Right lung (tissue), 5 donors: ENCODE measurements around the gene HOXA13. TPM values are rescaled to one million over a fixed set of nuclear protein-coding genes. Genes with fewer than 3 reads are reported as not detected.

Experiments
- DNase-seq, 2 donors: peaks; one replicate each; pipeline ENCODE4 v3.0.0-alpha.2; 2013
- polyA plus RNA-seq, 5 donors: library from polyadenylated mRNA; unstranded; fragments of 120-200 nt; gene quantifications; one replicate each; pipeline versions ENCODE4 v1.2.1 to v1.2.3, GENCODE V29; 2013; ENCODE audit warnings: inconsistent platforms in 1 of 5, low replicate concordance in 1 of 5; ENCODE audit not compliant: insufficient read length in 5 of 5, insufficient read depth in 1 of 5

HOXA13 gene
- polyA plus RNA-seq, 5 donors, result 0.06 TPM; not detected in 4

GRCh38 chr7:27181795-27182275, 18.1 kb downstream of the HOXA13 start:
- DNase-seq, result no peak

DNA sequence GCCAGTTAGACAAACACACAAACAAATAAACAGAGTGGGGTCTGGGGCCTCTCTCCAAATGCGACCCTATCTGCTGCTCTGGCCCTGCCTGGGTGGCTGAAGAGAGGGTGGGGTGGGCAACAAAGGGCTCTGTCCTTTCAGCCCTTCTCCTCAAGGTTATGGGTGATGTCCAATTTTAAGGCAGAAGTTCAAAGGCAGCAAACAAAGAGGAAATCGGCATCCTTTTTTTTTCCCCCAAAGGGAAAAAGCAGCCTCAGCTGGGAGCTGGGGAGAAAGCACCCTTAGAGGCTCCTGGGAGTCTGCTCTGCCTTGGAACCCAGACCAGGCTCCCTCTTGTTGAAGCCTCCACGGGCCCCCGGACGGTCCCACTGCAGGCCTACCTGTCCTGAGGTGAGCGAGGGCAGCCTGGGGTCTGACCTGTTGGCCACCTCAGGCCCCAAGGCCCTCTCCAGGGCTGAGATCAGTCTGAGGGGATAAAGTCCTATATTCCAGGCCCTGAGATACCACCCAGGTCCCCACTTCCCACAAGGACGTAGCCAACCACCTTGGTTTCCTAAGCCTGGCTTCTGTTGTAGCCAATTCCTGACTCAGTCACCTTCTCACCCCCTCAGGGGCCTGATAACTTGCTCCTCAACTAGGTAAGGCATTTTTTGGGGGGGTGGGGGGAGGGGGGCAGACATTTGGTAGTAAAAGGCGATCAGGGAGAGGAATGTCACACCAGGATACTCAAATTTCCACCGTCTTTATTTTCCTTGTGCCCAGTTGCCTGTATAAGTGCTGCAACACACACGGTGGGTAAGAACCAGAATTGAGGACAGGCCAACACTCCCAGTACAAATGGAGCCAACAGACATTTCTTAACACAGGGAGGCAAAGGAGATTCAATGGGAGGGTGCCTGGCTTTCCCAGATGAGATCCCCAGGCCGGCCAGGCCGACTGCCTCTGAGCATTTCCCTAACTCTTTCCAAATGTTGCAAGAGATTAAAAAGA, 19.2 kb downstream of the HOXA13 start:
- DNase-seq, result no peak

DNA sequence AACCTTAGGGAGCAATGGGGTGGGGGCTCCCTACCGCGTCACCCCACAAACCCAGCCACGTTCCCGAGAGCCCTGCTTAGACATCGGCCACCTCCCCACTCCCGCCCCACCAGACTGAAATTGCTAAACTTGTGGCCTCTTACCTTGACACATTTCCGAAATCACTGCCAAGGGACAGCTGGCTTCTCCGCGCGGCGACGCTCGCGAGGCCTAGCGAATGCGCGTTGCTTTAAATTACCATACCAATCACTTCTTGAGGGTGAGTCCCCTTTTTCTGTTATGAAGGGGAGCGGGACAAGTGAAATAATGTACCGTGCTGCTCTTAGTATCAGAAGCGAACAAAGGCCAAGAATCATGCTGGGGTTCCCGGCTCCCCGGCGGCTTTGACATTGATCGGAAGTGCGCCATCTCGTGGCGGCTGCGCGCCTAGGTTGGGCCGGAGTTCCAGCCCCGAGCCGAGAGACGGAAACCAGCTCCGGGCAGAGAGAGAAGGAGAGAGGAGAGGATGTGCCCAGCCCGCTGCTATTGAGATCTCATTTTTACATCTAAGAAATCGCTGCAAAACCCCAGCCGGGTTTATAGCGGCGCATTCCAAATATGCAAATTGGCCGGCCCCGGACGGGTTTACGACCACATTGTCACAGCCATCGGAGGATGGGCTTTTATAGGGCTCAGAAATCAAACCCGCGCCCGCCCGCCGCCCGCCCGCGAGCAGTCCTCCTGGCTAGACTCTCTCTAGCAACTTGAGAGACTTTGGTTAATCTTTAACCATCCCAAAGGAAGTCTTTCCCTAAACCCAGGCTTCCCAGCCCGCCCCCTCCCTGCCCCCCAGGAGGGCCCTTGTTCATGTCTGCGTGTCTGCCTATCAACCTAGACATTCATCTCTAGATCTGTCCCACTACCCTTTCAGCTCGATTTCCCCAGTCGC, 20.1 kb downstream of the HOXA13 start:
- DNase-seq, result peak; percentile 69 to 71

GRCh38 chr7:27179030-27179429, 20.9 kb downstream of the HOXA13 start:
- no peak for DNase-seq

- no peak for DNase-seq
Observed at GRCh38 chr7:27178366-27178765, 21.5 kb downstream of the HOXA13 start.

DNA sequence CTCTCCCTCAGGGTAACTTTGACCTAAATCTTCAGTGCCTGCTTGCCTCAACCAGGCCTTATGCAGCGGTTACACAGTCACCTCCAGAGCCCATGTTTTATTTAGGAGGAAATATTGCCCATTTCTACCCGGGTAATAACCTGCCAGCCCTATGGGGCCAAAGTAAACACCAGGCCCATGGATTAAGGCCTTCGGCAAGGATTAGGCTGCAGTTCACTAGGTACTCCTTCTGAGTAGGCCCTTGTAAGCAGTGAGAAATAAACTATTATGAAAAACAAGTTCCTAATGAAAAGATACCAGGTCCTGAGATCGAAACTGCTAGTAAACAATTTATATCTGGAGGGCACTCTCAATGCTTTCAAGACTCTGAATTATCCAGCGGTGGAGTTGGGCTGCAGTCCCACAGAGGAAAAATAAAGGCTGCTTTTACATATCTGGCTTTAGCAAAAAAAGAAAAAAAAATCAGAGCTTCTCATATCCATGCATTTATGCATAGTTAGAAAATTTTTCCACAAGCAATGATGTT, 22.0 kb downstream of the HOXA13 start:
- DNase-seq, result no peak

DNA sequence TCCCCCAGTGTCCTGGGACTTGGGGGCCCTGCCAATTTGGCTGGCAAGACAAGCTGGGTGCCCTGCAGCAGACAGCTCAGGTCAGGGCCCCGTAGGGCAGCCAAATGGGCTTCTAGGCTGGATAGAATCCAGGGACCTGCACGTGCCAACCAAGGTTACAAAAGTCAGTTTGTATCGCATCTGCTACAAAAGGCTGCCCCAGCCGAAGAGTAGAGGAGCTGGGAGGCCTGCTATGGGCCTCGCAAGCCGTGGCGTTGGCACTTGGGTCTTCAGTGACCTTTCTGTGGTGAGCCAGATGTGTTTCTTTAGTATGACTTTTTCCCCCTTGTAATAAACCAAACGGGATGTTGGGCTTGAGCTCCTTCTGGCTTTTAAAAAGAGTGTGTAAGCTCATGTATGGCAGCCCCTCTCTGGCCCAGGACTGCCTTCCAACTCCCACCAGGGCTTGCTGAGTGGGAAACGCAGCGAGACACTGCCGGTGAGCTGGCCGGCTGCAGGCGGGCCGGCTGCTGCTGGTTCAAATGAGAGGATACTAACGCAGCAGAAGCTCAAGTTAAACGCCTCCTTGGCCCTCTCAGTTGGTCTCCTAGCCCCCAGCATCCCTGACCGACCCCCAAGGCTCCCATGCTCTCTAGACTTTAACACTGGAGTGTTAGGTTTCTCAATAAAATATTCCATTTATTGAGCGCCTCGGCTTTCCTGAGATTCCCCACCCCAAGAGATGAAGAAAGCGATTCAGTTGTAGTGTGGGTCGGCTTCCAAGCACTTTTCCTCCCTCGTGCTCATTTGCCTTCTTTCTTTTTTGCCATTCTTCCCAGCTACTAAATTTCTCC, 22.7 kb downstream of the HOXA13 start:
- DNase-seq, result no peak

DNA sequence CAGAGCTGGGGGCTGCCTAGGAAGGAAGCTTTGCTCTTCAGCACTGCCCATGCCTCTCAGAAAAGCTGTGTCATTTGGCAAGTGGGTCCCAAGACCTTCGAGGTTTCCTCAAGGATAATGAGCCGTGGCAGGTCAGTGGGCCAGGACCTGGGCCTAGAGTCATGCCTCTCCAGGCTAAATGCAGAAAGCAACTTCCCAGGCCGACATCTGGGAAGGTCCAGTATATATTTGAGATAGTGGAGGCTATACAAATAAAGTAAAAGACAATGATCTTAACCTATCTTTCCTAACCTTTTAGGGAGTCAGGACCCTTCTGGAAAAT, 23.4 kb downstream of the HOXA13 start:
- no peak for DNase-seq

DNA sequence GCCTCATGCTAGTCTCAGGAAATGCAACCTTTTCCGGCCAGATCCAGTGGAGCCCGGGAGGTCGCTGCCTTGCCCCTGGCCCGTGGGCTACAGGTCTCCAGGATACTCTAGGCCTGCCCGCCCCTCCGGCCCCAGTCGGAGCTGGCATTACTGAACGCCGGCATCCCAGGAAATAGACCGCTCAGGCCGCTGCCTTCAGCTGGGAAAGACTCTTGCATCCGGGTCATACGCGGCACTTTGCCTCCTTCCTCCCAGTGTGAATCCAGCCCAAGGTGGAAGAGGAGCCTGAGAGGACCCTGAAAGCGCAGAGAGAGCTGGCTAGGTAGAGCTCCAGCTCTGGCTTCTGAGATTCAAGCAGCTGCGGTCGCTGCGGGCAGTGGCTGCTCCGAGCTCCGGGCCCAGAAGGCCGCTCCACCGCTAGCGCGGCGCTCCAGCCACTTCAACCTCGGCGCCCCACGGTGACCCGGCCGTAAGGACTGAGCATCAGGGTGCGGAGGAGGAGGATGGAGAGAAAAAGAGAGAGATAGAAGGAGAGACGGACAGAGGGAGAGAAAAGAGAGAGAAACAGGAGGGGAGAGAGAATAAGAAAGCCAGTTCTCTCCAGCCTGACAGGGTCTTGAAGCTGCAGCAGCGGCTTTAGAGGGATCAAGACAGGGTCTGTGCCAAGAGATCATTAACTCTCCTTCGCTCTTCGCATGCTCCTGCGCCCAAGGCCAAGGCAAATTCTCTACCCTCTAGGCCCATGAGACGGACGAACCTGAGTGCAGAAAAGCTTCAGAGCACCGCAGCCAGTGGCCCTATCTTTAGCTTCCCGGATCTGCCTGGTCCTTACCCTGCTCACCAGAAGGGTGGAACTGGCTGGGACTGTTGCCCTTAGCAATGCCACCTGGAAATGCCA, 24.0 kb downstream of the HOXA13 start:
- DNase-seq, result no peak

- DNase-seq, result no peak
Observed at GRCh38 chr7:27174874-27175625, 24.8 kb downstream of the HOXA13 start.

DNA sequence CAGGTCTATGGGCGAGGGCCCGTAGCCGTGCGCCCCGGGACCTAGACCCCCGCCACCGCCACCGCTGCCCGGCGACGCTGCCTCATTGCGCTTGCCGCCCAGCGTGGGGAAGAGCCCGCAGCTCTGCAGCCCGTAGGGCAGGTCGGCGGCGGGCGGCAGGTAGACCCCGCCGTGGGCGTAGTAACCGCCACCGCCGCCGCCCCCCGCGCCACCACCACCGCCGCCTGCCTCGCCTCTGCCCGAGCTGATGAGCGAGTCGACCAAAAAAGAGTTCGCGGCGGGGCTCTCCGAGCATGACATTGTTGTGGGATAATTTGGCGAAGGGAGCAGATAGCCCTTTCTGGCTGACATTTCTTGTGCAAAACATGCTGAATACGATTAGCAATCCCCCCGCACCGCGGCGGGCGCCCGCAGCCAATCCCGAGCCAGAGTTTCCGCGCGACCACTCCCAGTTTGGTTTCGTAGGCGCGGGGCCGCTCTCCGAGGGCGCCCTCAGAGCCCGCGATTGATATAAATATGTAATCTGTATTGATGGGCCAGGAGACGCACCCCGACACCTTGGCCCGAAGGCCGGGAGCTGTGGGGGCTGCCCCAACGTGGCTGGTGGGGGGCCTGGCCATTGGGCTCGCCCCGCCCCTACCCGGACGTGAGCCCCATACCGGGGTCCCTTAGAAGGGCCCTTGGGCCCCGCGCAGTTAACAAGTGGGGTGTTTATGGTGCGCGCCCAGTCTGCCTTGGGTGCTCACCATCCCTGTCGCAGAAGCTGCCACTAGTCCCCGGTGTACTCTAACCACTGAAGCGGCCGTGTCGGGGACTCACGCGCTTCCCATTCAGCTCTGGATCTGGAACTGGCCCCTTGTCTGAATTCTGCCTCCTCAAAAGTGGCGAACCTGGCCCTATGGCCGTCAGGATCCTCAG, 25.7 kb downstream of the HOXA13 start, which contains the start of gene HOXA10:
Gene HOXA10, minus strand, starts transcription at position 365 of the 918 bp plus-strand sequence. Its CDS starts 14 bp downstream, at position 351.
- no peak for DNase-seq

GRCh38 chr7:27173511-27173955, 26.4 kb downstream of the HOXA13 start:
- no peak for DNase-seq

- DNase-seq, result no peak
Observed at GRCh38 chr7:27172823-27173510, 26.9 kb downstream of the HOXA13 start.

- no peak for DNase-seq
Observed at GRCh38 chr7:27172315-27172774, 27.5 kb downstream of the HOXA13 start.

DNA sequence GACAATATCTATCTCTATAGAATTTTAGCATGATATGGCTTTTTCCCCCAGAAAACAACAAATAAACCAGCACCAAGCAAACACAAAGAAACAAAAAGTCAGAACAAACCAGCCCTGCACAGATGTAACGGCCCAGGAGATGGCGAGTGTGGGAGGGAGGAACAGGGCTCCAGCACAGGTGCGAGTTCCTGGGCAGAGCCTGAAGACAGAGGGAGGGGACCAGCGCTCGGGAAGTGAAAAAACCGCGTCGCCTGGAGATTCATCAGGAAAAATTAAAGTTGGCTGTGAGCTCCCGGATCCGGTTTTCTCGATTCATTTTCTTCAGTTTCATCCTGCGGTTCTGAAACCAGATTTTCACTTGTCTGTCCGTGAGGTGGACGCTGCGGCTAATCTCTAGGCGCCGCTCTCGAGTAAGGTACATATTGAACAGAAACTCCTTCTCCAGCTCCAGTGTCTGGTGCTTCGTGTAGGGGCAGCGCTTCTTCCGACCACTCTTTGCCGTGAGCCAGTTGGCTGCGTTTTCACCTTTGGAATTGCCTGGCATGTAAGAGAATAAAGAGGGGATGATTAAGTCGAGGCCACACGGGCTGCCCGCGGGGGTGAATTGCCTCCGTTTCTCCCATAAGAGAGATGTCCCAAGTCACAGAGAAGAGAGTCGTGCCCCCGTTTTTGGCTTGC, 28.1 kb downstream of the HOXA13 start:
- no peak for DNase-seq

DNA sequence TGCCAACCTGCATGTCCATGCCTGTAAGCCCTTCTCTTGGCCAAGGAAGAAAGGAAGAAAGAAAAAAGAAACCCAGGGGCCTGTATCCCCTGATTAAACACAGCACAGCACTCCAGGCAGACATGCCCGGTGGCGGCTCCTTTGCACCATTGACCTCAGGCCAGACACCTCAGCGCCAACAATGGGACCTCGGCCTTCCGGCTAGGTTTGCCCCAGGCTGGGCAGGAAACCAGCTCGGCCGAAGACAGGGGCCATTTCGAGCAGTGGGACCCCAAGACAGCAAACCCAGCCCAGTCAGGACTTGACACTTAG, 28.6 kb downstream of the HOXA13 start:
- DNase-seq, result no peak
